MM.1S (cell line): ENCODE results near the gene SDK1.

Experiments used
- DNase-seq: peaks from one replicate; pipeline ENCODE4 v3.0.0-alpha.2; 2015
- H2AFZ ChIP-seq: fragments of 300-600 bp; sonication (generic); 2 replicates; pipeline ENCODE4 v1.6.0; 2016; ENCODE audit warnings: antibody characterized with exemption, low read length
- H3F3A ChIP-seq: fragments of 300-600 bp; sonication (generic); 2 replicates; pipeline ENCODE4 v1.6.1; 2016; ENCODE audit warnings: mild to moderate bottlenecking, antibody characterized with exemption, low read length, moderate library complexity, mixed read lengths; ENCODE audit not compliant: insufficient read depth
- H3K27ac ChIP-seq: fragments of 300-600 bp; sonication (generic); 2 replicates; pipeline ENCODE4 v1.5.1; 2016; ENCODE audit warnings: mild to moderate bottlenecking, low read length
- H3K27me3 ChIP-seq: fragments of 300-600 bp; sonication (generic); replicated peaks from 2 replicates; pipeline ENCODE4 v1.6.0; 2016; ENCODE audit warnings: low read length; ENCODE audit not compliant: insufficient read depth
- H3K36me3 ChIP-seq: fragments of 300-600 bp; sonication (generic); replicated peaks from 2 replicates; pipeline ENCODE4 v1.6.1; 2016; ENCODE audit warnings: mild to moderate bottlenecking, low read length, mixed read lengths; ENCODE audit not compliant: insufficient read depth
- H3K4me1 ChIP-seq: fragments of 300-600 bp; sonication (generic); 2 replicates; pipeline ENCODE4 v1.6.1; 2016; ENCODE audit warnings: low read length, mixed read lengths
- H3K4me2 ChIP-seq: fragments of 300-600 bp; sonication (generic); 2 replicates; pipeline ENCODE4 v1.6.0; 2016; ENCODE audit warnings: low read depth, low read length
- H3K4me3 ChIP-seq: fragments of 300-600 bp; sonication (generic); 2 replicates; pipeline ENCODE4 v1.5.1; 2016; ENCODE audit warnings: low read length, mixed read lengths
- H3K79me2 ChIP-seq: fragments of 300-600 bp; sonication (generic); 2 replicates; pipeline ENCODE4 v1.6.1; 2016; ENCODE audit warnings: mixed run types, low read length, mixed read lengths
- H3K9ac ChIP-seq: fragments of 300-600 bp; sonication (generic); 2 replicates; pipeline ENCODE4 v1.6.1; 2016; ENCODE audit warnings: low read length, mixed read lengths
- H3K9me2 ChIP-seq: fragments of 300-600 bp; sonication (generic); replicated peaks from 2 replicates; pipeline ENCODE4 v1.6.1; 2016; ENCODE audit warnings: mild to moderate bottlenecking, low read length, mixed read lengths; ENCODE audit not compliant: insufficient read depth
- H3K9me3 ChIP-seq: fragments of 300-600 bp; sonication (generic); replicated peaks from 2 replicates; pipeline ENCODE4 v1.6.1; 2016; ENCODE audit warnings: mild to moderate bottlenecking, low read length, mixed read lengths; ENCODE audit not compliant: insufficient read depth
- H4K20me1 ChIP-seq: fragments of 300-600 bp; sonication (generic); 2 replicates; pipeline ENCODE4 v1.6.1; 2016; ENCODE audit warnings: mild to moderate bottlenecking, low read length, moderate library complexity, mixed read lengths; ENCODE audit not compliant: insufficient read depth
- CTCF ChIP-seq: fragments of 300-600 bp; sonication (generic); IDR thresholded peaks from 2 replicates; pipeline ENCODE4 v1.5.1; 2016; ENCODE audit warnings: antibody characterized with exemption, low read length, mixed read lengths
- EZH2 ChIP-seq: fragments of 300-600 bp; sonication (generic); optimal IDR thresholded peaks from 2 replicates; pipeline ENCODE3; 2017; ENCODE audit warnings: low read depth, mild to moderate bottlenecking, antibody characterized with exemption, low read length, mixed read lengths
- EZH2phosphoT487 ChIP-seq: fragments of 300-600 bp; sonication (generic); IDR thresholded peaks from 2 replicates; pipeline ENCODE4 v1.6.1; 2018; ENCODE audit warnings: antibody characterized with exemption, low read length

Gene SDK1

GRCh38 chr7:3971323-3971722, 670.3 kb downstream of the SDK1 start:
- H3K36me3 ChIP-seq = no peaks in the 10 kb centered on the region
- TF ChIP-seq EZH2 (no peak), CTCF (no peak), EZH2phosphoT487 (no peak)
- H3K9me3 ChIP-seq = no peaks in the 10 kb centered on the region

GRCh38 chr7:3973264-3973663, 672.2 kb downstream of the SDK1 start:
- Histone ChIP-seq H3F3A (no peaks in the 10 kb centered on the region), H3K9me2 (no peaks in the 10 kb centered on the region), H4K20me1 (no peaks in the 10 kb centered on the region), H3K27me3 (peaks cover 14% of the 10 kb centered on the region; the same call in 1 of the 2 replicates), H3K9me3 (no peaks in the 10 kb centered on the region), H2AFZ (no peak overlapping the region), H3K4me3 (no peak overlapping the region), H3K4me1 (no peaks in the 10 kb centered on the region), H3K4me2 (no peak overlapping the region), H3K27ac (no peak overlapping the region), H3K79me2 (no peaks in the 10 kb centered on the region), H3K36me3 (no peaks in the 10 kb centered on the region), H3K9ac (no peak overlapping the region)
- TF ChIP-seq EZH2 = no peak
- no peak for TF ChIP-seq EZH2phosphoT487
- no peak for TF ChIP-seq CTCF
- no peak for DNase-seq

More at GRCh38 chr7:3971323-3971722, 670.3 kb downstream of the SDK1 start:
- H2AFZ ChIP-seq = no peak overlapping the region
- no peak overlapping the region for H3K4me2 ChIP-seq
- no peak for DNase-seq
- H4K20me1 ChIP-seq = no peaks in the 10 kb centered on the region
- H3K27me3 ChIP-seq = peaks cover 14% of the 10 kb centered on the region; the same call in 1 of the 2 replicates
- no peaks in the 10 kb centered on the region for H3K9me2 ChIP-seq
- H3K4me1 ChIP-seq = no peaks in the 10 kb centered on the region
- H3K4me3 ChIP-seq = no peak overlapping the region
- no peaks in the 10 kb centered on the region for H3K79me2 ChIP-seq
- H3K9ac ChIP-seq = no peak overlapping the region
- H3F3A ChIP-seq = no peaks in the 10 kb centered on the region
- H3K27ac ChIP-seq = no peak overlapping the region

- H3K79me2 ChIP-seq = no peaks in the 10 kb centered on the region
- no peak overlapping the region for H3K9ac ChIP-seq
- TF ChIP-seq EZH2 (no peak), EZH2phosphoT487 (no peak), CTCF (no peak)
- H3K4me3 ChIP-seq = no peak overlapping the region
- H3K27me3 ChIP-seq = peaks cover 10% of the 10 kb centered on the region; the same call in 1 of the 2 replicates
- H3K27ac ChIP-seq = no peak overlapping the region
- H3F3A ChIP-seq = no peaks in the 10 kb centered on the region
- H3K9me3 ChIP-seq = no peaks in the 10 kb centered on the region
- H2AFZ ChIP-seq = no peak overlapping the region
- H3K4me2 ChIP-seq = peak overlapping the region; percentile 13
- no peaks in the 10 kb centered on the region for H3K9me2 ChIP-seq
- H3K4me1 ChIP-seq = no peaks in the 10 kb centered on the region
- no peaks in the 10 kb centered on the region for H3K36me3 ChIP-seq
- peak; percentile 11 for DNase-seq
- no peaks in the 10 kb centered on the region for H4K20me1 ChIP-seq
Measured at GRCh38 chr7:3974329-3974728, 673.3 kb downstream of the SDK1 start.
